Loucy (cell line): Measurements from ENCODE around the gene MT1B.

Source experiments
- H2AFZ ChIP-seq: fragments of 200-600 bp; sonication (generic); 2 replicates; pipeline ENCODE4 v1.6.0; 2016; ENCODE audit warnings: antibody characterized with exemption, mild to moderate bottlenecking, low read length, moderate library complexity
- H3F3A ChIP-seq: fragments of 200-600 bp; 2 replicates; pipeline ENCODE4 v1.6.0; 2016; ENCODE audit warnings: antibody characterized with exemption, low read depth, mild to moderate bottlenecking
- H3K27me3 ChIP-seq: fragments of 200-600 bp; sonication (generic); 2 replicates; pipeline ENCODE4 v1.6.1; 2014; ENCODE audit warnings: low read length, mild to moderate bottlenecking; ENCODE audit not compliant: insufficient read depth, poor library complexity, severe bottlenecking
- H3K36me3 ChIP-seq: fragments of 200-600 bp; sonication (generic); 2 replicates; pipeline ENCODE4 v1.6.1; 2016; ENCODE audit warnings: low read length; ENCODE audit not compliant: insufficient read depth
- H3K4me1 ChIP-seq: fragments of 200-600 bp; sonication (generic); 2 replicates; pipeline ENCODE4 v1.5.1; 2014; ENCODE audit warnings: low read length, mild to moderate bottlenecking; ENCODE audit not compliant: insufficient read depth, poor library complexity, severe bottlenecking
- H3K4me2 ChIP-seq: fragments of 200-600 bp; sonication (generic); 2 replicates; pipeline ENCODE4 v1.6.0; 2014; ENCODE audit warnings: antibody characterized with exemption, low read length, low read depth, mild to moderate bottlenecking; ENCODE audit not compliant: poor library complexity, severe bottlenecking
- H3K4me3 ChIP-seq: fragments of 200-600 bp; sonication (generic); 2 replicates; pipeline ENCODE4 v1.5.1; 2014; ENCODE audit warnings: low read length, mild to moderate bottlenecking, mixed read lengths; ENCODE audit not compliant: poor library complexity, severe bottlenecking
- H3K79me2 ChIP-seq: fragments of 200-600 bp; sonication (generic); 2 replicates; pipeline ENCODE4 v1.6.1; 2014; ENCODE audit warnings: low read length; ENCODE audit not compliant: insufficient read depth
- H3K9ac ChIP-seq: fragments of 200-600 bp; sonication (generic); 2 replicates; pipeline ENCODE4 v1.6.0; 2014; ENCODE audit warnings: mild to moderate bottlenecking, low read depth, low read length, moderate library complexity; ENCODE audit not compliant: poor library complexity, severe bottlenecking
- H3K9me2 ChIP-seq: fragments of 200-600 bp; sonication (generic); replicated peaks from 2 replicates; pipeline ENCODE4 v1.6.1; 2016; ENCODE audit warnings: low read depth, low read length, mixed read lengths
- H3K9me3 ChIP-seq: fragments of 200-600 bp; sonication (generic); 2 replicates; pipeline ENCODE4 v1.6.1; 2014; ENCODE audit warnings: mild to moderate bottlenecking, antibody characterized with exemption, low read length, low read depth; ENCODE audit not compliant: insufficient read depth
- H4K20me1 ChIP-seq: fragments of 200-600 bp; sonication (generic); 2 replicates; pipeline ENCODE4 v1.6.0; 2014; ENCODE audit warnings: antibody characterized with exemption, low read length, mild to moderate bottlenecking; ENCODE audit not compliant: insufficient read depth, poor library complexity, severe bottlenecking
- EZH2phosphoT487 ChIP-seq: fragments of 200-600 bp; IDR thresholded peaks from 2 replicates; pipeline ENCODE4 v1.6.1; 2018; ENCODE audit warnings: antibody characterized with exemption, mild to moderate bottlenecking, moderate library complexity, borderline replicate concordance
- TF ChIP-seq, protein P1 (sequence below): fragments of 200-600 bp; sonication (generic); conservative IDR thresholded peaks from 2 replicates; pipeline ENCODE4 v1.5.1; 2014; ENCODE audit warnings: mild to moderate bottlenecking, antibody characterized with exemption, low read length

MT1B gene

GRCh38 chr16:56641166-56641565 lies 10.5 kb upstream of the MT1B start:
- Histone ChIP-seq H3K9ac (no peak overlapping the region), H4K20me1 (no peaks in the 10 kb centered on the region), H3K4me3 (no peak overlapping the region), H3K9me2 (no peaks in the 10 kb centered on the region), H3K4me2 (no peak overlapping the region), H3K4me1 (no peaks in the 10 kb centered on the region), H3K79me2 (no peaks in the 10 kb centered on the region), H3K36me3 (no peaks in the 10 kb centered on the region), H3K27me3 (no peaks in the 10 kb centered on the region), H2AFZ (no peak overlapping the region), H3F3A (no peaks in the 10 kb centered on the region), H3K9me3 (no peaks in the 10 kb centered on the region)
- TF ChIP-seq, protein P1, sequence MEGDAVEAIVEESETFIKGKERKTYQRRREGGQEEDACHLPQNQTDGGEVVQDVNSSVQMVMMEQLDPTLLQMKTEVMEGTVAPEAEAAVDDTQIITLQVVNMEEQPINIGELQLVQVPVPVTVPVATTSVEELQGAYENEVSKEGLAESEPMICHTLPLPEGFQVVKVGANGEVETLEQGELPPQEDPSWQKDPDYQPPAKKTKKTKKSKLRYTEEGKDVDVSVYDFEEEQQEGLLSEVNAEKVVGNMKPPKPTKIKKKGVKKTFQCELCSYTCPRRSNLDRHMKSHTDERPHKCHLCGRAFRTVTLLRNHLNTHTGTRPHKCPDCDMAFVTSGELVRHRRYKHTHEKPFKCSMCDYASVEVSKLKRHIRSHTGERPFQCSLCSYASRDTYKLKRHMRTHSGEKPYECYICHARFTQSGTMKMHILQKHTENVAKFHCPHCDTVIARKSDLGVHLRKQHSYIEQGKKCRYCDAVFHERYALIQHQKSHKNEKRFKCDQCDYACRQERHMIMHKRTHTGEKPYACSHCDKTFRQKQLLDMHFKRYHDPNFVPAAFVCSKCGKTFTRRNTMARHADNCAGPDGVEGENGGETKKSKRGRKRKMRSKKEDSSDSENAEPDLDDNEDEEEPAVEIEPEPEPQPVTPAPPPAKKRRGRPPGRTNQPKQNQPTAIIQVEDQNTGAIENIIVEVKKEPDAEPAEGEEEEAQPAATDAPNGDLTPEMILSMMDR: no peak

DNA sequence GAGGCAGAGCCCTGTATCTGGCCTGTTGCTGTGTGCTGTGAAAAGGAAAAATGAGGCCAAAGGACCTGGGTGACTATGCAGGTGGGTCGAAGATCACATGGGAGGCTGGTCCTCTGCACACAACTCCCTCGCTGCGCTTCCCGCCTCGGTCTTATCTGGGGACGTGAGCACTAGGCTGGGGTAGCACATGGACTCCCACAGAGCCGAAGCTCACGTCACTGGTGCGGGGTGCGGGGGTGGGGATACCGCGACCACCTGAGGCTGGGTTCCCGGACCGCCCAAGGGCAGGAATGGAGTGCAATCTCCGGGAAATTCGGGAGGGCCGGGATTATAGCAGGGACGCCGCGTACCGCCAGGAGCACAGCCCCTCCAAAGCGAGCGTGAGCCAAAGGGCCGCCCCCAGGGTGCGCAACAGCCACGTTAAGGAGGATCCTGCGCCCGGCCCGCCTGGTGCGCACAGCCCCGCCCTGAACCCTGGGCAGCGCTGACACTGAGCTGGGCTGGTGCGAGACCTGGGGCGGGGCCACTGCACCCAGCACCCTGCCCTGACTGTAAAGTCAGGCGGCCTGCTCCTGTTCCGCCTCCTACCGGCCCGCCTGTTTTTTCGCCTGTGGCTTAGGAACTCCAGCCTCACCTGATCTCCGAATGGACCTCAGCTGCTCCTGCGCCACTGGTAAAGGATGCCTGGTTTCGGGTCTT lies 8.5 kb upstream of the MT1B start:
- Histone ChIP-seq H3K27me3 (no peaks in the 10 kb centered on the region), H3K36me3 (no peaks in the 10 kb centered on the region), H4K20me1 (no peaks in the 10 kb centered on the region), H3K79me2 (no peaks in the 10 kb centered on the region), H3K9me3 (no peaks in the 10 kb centered on the region), H3F3A (no peaks in the 10 kb centered on the region), H3K9ac (no peak overlapping the region), H3K9me2 (no peaks in the 10 kb centered on the region), H3K4me2 (no peak overlapping the region), H3K4me3 (no peak overlapping the region), H3K4me1 (no peaks in the 10 kb centered on the region), H2AFZ (no peak overlapping the region)
- TF ChIP-seq EZH2phosphoT487: no peak
- TF ChIP-seq, protein P1: peak; percentile 12; the same call in 1 of the 2 replicates

- no peaks in the 10 kb centered on the region for H3K9me3 ChIP-seq
- no peaks in the 10 kb centered on the region for H3K4me1 ChIP-seq
- no peaks in the 10 kb centered on the region for H3K79me2 ChIP-seq
- H3K4me3 ChIP-seq: no peak overlapping the region
- TF ChIP-seq, protein P1: no peak
- TF ChIP-seq EZH2phosphoT487: no peak
- H2AFZ ChIP-seq: no peak overlapping the region
- H3K4me2 ChIP-seq: no peak overlapping the region
- no peaks in the 10 kb centered on the region for H3F3A ChIP-seq
- H3K9ac ChIP-seq: no peak overlapping the region
- H3K27me3 ChIP-seq: no peaks in the 10 kb centered on the region
- H3K9me2 ChIP-seq: no peaks in the 10 kb centered on the region
- no peaks in the 10 kb centered on the region for H3K36me3 ChIP-seq
- no peaks in the 10 kb centered on the region for H4K20me1 ChIP-seq
Measured at GRCh38 chr16:56643833-56644232, 7.9 kb upstream of the MT1B start.
